Body of pancreas (tissue), 4 donors: ENCODE measurements around the gene CLECL1. TPM values are rescaled to one million over a fixed set of nuclear protein-coding genes. Genes with fewer than 3 reads are reported as not detected.
"Not testable (repeated sequence)": the region's sequence is repeated elsewhere in the genome, so short reads cannot be mapped to it uniquely, and the experiment has no call there.

Source experiments
- ATAC-seq: fragments of 150-250 bp; one replicate; pipeline ENCODE4 v1.9.1; 2016
- DNase-seq, 4 donors: peaks; one replicate each; pipeline ENCODE4 v3.0.0-alpha.2; 2019
- H3K27ac ChIP-seq, 4 donors: fragments of 200-600 bp; sonication (generic); 1 replicate in 3 of 4; 2 replicates in 1 of 4; pipeline versions ENCODE4 v1.5.1 to v1.6.1; 2016 to 2019; ENCODE audit warnings: mild to moderate bottlenecking in 1 of 4, mixed read lengths in 1 of 4, moderate library complexity in 1 of 4
- H3K27me3 ChIP-seq, 2 donors: fragments of 200-600 bp; sonication (generic); one replicate each; pipeline ENCODE4 v1.6.0; 2016; ENCODE audit warnings: mild to moderate bottlenecking in 1 of 2
- H3K36me3 ChIP-seq, 2 donors: fragments of 200-600 bp; sonication (generic); replicated peaks in 1 of 2; 2 replicates each; pipeline ENCODE4 v1.5.1; 2016; ENCODE audit warnings: low read depth in 2 of 2; ENCODE audit not compliant: insufficient read depth in 1 of 2
- H3K4me1 ChIP-seq: fragments of 200-600 bp; sonication (generic); one replicate; pipeline ENCODE4 v1.6.0; 2016
- H3K4me3 ChIP-seq, 2 donors: fragments of 200-600 bp; sonication (generic); 1 replicate in 1 of 2; 2 replicates in 1 of 2; pipeline ENCODE4 v1.5.1; 2016 to 2019
- H3K9me3 ChIP-seq, 3 donors: fragments of 200-600 bp; sonication (generic); 1 replicate in 2 of 3; 2 replicates in 1 of 3; pipeline ENCODE4 v1.5.1; 2016
- POLR2A ChIP-seq, 3 donors: fragments of 450-650 bp; IDR thresholded peaks; one replicate each; pipeline ENCODE4 v1.6.1; 2016; ENCODE audit warnings: antibody characterized with exemption in 3 of 3, mild to moderate bottlenecking in 2 of 3
- WGBS, 2 donors: methylation state at CpG; one replicate each; pipeline ENCODE4 v1.1.5; 2017; 5-methylcytosine and 5-hydroxymethylcytosine counted together
- intact Hi-C: fragments of 100-400 bp; cut with DNase I; formaldehyde crosslinking; loops from one replicate; pipeline ENCODE4 v1.15.1; 2023
- total RNA-seq, 2 donors: library from RNA; depleted of rRNA; stranded (reverse); fragments of >200 nt; gene quantifications; one replicate each; pipeline ENCODE4 v1.1.0, GENCODE V29; 2016
- TF ChIP-seq, protein P1 (sequence below), 7 experiments: fragments of 450-650 bp in 4 of 7; fragments of 200-600 bp in 3 of 7; sonication (generic) in 3 of 7; IDR thresholded peaks; one replicate each; pipeline ENCODE4 v1.5.1; 2016 to 2019; ENCODE audit warnings: antibody characterized with exemption in 7 of 7

CLECL1 gene
- total RNA-seq, 2 donors from 2014 or later, result not detected

DNA sequence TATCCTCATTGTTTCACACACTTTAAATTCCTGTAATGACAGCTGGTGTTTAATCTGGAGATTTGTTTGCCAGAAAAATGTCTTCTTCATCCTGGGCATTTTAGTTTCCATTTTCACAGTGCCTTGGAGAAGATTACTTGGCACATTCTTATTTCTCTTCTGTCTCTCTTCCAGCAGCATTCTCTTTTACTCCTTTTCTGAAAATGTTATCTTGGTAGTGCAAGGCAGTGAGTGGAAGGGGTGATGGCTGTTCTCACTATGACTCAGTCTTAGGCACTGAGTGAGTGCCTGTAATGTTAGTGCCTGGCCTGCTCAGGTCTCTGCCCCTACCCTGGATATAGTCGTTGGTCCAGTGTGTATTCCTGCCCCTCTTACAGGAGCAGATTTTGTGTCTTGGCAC lies 13.1 kb downstream of the CLECL1 start:
- TF ChIP-seq POLR2A (IDR thresholded peaks at IDR 0.05), result no peak
- TF ChIP-seq, protein P1, sequence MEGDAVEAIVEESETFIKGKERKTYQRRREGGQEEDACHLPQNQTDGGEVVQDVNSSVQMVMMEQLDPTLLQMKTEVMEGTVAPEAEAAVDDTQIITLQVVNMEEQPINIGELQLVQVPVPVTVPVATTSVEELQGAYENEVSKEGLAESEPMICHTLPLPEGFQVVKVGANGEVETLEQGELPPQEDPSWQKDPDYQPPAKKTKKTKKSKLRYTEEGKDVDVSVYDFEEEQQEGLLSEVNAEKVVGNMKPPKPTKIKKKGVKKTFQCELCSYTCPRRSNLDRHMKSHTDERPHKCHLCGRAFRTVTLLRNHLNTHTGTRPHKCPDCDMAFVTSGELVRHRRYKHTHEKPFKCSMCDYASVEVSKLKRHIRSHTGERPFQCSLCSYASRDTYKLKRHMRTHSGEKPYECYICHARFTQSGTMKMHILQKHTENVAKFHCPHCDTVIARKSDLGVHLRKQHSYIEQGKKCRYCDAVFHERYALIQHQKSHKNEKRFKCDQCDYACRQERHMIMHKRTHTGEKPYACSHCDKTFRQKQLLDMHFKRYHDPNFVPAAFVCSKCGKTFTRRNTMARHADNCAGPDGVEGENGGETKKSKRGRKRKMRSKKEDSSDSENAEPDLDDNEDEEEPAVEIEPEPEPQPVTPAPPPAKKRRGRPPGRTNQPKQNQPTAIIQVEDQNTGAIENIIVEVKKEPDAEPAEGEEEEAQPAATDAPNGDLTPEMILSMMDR (IDR thresholded peaks at IDR 0.05), result no peak
- no peak overlapping the region for H3K27ac ChIP-seq
- H3K9me3 ChIP-seq, result no peaks in the 10 kb centered on the region
- DNase-seq (no peak), ATAC-seq (no peak)
- intact Hi-C loops, result no loop called here
- no peaks in the 10 kb centered on the region for H3K27me3 ChIP-seq
- no peak overlapping the region for H3K4me3 ChIP-seq
- no peaks in the 10 kb centered on the region for H3K36me3 ChIP-seq
- peaks cover 7% of the 10 kb centered on the region for H3K4me1 ChIP-seq
- WGBS, 2 donors, result 76 to 93% methylated on average over 1 of the region's 1 CpG

- intact Hi-C loops, result no loop called here
- Histone ChIP-seq H3K4me3 (no peak overlapping the region), H3K9me3 (no peaks in the 10 kb centered on the region), H3K36me3 (no peaks in the 10 kb centered on the region), H3K27ac (no peak overlapping the region), H3K27me3 (no peaks in the 10 kb centered on the region), H3K4me1 (peaks cover 7% of the 10 kb centered on the region)
- WGBS, 2 donors, result 57 to 69% methylated on average over 7 of the region's 7 CpGs
- no peak for ATAC-seq
- no peak for DNase-seq
- no peak for TF ChIP-seq POLR2A (IDR thresholded peaks at IDR 0.05)
These were observed 13.9 kb downstream of the CLECL1 start for GRCh38 chr12:9718968-9719367.

GRCh38 chr12:9717070-9717925 lies 15.6 kb downstream of the CLECL1 start:
- no peak for DNase-seq
- H3K27ac ChIP-seq, result no peak overlapping the region
- H3K9me3 ChIP-seq, result no peaks in the 10 kb centered on the region
- no peak for ATAC-seq
- no peaks in the 10 kb centered on the region for H3K27me3 ChIP-seq
- no peaks in the 10 kb centered on the region for H3K36me3 ChIP-seq
- no peak for TF ChIP-seq POLR2A (IDR thresholded peaks at IDR 0.05)
- WGBS, 2 donors, result 74 to 83% methylated on average over 15 of the region's 15 CpGs
- peaks cover 7% of the 10 kb centered on the region for H3K4me1 ChIP-seq
- intact Hi-C loops, result no loop called here
- no peak overlapping the region for H3K4me3 ChIP-seq

DNA sequence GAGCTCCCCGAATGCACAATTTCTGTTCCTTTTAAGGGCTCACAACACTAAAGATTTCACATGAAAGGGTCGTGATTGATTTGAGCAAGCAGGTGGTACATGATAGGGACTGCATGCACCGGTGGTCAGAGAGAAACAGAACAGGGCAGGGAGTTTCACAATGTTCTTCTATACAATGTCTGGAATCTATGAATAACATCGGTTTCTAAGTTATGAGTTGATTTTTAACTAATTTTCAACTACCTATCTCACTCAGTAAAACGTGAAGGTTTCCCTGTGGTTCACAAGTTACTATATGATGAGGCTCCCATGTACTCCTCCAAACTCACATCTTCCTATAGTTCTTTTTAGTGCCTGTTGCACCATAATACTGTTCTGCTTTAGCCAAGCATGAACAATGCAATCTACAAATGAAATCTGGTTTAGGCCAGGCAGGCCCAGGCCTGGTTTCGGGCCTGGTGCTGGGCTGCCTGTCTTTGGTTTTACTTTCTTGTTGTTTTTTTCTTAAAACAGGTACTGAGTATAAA lies 19.8 kb downstream of the CLECL1 start:
- H3K9me3 ChIP-seq, H3K4me3 ChIP-seq, ATAC-seq, H3K27me3 ChIP-seq, H3K4me1 ChIP-seq, DNase-seq, H3K36me3 ChIP-seq, intact Hi-C loops, H3K27ac ChIP-seq: not testable (repeated sequence)
- WGBS, 2 donors, result 56 to 65% methylated on average over 6 of the region's 6 CpGs

DNA sequence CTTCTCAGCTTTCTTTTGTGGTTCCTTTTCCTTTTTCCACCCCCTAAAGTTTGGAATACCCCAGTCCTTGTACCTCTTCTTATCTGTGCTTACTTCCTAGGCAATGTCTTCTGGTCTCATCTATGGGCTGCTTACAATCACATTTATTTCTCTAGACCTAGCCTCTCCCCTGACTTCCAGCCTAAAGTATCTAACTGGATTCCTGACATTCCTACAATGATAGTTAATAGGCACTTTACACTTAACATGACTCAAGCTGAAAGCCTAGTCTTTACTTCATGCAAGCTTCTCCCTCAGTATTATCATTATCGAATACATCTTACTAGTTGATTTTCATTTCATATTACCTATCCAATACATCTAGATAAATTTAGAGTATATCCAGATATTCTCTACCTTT lies 21.2 kb downstream of the CLECL1 start:
- intact Hi-C loops, result no loop called here

More for the DNA sequence above, 21.2 kb downstream of the CLECL1 start:
- no peak overlapping the region for H3K27ac ChIP-seq
- no peaks in the 10 kb centered on the region for H3K36me3 ChIP-seq
- H3K4me3 ChIP-seq, result no peak overlapping the region
- no peaks in the 10 kb centered on the region for H3K9me3 ChIP-seq
- TF ChIP-seq, protein P1 (IDR thresholded peaks at IDR 0.05), result no peak
- no peak for TF ChIP-seq POLR2A (IDR thresholded peaks at IDR 0.05)
- DNase-seq, result no peak
- WGBS, 2 donors, result 67 to 74% methylated on average over 1 of the region's 1 CpG
- no peak for ATAC-seq
- no peaks in the 10 kb centered on the region for H3K27me3 ChIP-seq
- H3K4me1 ChIP-seq, result peaks cover 5% of the 10 kb centered on the region
